Measurements from ENCODE around the gene TOMM5.

GRCh38 chr9:37559125-37559524, 33.3 kb downstream of the TOMM5 start:
- TF ChIP-seq, protein P1, sequence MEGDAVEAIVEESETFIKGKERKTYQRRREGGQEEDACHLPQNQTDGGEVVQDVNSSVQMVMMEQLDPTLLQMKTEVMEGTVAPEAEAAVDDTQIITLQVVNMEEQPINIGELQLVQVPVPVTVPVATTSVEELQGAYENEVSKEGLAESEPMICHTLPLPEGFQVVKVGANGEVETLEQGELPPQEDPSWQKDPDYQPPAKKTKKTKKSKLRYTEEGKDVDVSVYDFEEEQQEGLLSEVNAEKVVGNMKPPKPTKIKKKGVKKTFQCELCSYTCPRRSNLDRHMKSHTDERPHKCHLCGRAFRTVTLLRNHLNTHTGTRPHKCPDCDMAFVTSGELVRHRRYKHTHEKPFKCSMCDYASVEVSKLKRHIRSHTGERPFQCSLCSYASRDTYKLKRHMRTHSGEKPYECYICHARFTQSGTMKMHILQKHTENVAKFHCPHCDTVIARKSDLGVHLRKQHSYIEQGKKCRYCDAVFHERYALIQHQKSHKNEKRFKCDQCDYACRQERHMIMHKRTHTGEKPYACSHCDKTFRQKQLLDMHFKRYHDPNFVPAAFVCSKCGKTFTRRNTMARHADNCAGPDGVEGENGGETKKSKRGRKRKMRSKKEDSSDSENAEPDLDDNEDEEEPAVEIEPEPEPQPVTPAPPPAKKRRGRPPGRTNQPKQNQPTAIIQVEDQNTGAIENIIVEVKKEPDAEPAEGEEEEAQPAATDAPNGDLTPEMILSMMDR (IDR thresholded peaks at IDR 0.05; ENCODE audit: low read length) = no peak
- TF ChIP-seq EZH2 (optimal IDR thresholded peaks at IDR 0.05; ENCODE audit: low read depth, low read length) (no peak), EZH2phosphoT487 (IDR thresholded peaks at IDR 0.05; ENCODE audit: low read length) (no peak)
